T-helper 2 cell treated with Interferon-gamma antibody and Interleukin-4, amounts not matched to agents 5 μg/mL and 100 μg/mL, for 36 hours (primary cell): ENCODE data around the gene ZNF649.

Experiments
- DNase-seq: peaks from one replicate; pipeline ENCODE4 v3.0.0; 2021; ENCODE audit warnings: low spot score
- H3K27ac Mint-ChIP-seq: one replicate; pipeline ENCODE4 v1.8.0; 2021; ENCODE audit warnings: mild to moderate bottlenecking, mixed read lengths
- H3K27me3 Mint-ChIP-seq: one replicate; pipeline ENCODE4 v1.8.0; 2021; ENCODE audit warnings: low read depth, mixed read lengths
- H3K36me3 Mint-ChIP-seq: one replicate; pipeline ENCODE4 v1.8.0; 2021; ENCODE audit warnings: low read depth, mixed read lengths
- H3K4me1 Mint-ChIP-seq: one replicate; pipeline ENCODE4 v1.8.0; 2021; ENCODE audit warnings: low read depth, mixed read lengths
- H3K4me3 Mint-ChIP-seq: one replicate; pipeline ENCODE4 v1.8.0; 2022; ENCODE audit warnings: mild to moderate bottlenecking, moderate library complexity, mixed read lengths
- H3K9me3 Mint-ChIP-seq: one replicate; pipeline ENCODE4 v1.8.0; 2021; ENCODE audit warnings: mixed read lengths

The ZNF649 gene

DNA sequence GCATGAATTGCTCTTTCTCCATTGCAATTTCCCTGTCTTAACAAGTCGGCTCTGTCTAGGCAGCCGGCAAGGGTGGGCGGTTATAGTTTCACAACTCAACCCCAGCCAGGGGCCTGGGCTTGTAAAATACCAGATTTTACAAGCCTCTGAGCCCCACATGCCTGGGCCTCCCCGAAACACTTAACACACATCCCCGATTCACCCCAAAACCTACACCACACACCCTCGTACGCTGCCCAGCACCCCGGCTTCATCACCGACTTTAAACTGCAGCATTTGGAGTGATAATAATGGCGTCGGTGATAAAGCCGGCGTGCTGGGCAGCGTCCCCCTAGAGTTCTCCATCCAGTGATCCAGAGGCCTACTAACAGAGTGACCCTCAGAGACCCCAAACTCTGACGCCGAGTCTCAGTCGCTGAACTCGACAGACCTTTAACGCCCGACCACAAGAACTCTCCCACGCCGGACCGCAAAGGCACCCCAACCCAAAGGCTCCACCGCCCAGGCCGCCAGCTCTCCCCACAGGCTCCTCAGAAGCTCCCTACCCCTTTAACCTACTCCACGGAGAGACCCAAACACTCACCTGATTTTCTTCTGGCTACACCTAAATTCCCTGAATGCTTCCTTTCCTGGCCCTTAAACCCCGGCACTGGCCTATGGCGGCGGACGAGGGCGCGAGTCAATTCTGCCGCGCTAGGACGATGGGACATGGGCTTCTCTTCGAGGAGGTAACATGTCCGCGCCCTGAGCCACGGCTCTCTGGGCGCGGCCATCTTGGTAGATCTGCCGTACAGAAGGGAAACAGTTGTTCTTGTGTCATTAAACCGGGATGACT, at the start of gene ZNF649:
ZNF649 (minus strand) TSS at position 687 of the 835 bp plus-strand sequence. CDS start 4,910 bp downstream, outside the sequence.
- Mint-ChIP-seq H3K4me1 (peaks cover 10% of the 10 kb centered on the region), H3K9me3 (peaks cover 80% of the 10 kb centered on the region), H3K36me3 (peaks cover 50% of the 10 kb centered on the region), H3K27ac (peak within 1 kb of the TSS; percentile 97), H3K27me3 (no peaks in the 10 kb centered on the region), H3K4me3 (peak within 1 kb of the TSS; percentile 96)
- peak; percentile 78 for DNase-seq

DNA sequence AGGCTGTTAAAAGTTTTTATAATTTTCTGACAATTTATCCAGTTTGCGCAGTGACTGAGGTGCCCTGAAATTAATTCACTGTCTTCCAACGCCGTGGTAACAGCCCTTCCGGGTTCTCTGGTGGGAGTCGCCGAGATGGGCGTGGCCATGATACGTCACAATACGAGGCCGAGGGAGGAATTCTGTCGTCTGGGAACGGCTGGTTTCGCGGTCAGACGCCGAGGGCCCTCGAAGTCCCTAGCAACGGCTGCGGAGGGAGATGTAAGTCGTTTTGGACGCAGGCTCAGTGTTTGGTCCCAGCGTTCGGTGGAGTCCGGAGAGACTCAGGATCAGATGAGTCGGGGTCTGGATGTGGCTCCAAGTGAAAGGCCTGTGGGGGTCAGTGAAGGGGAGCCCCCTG, 44.2 kb upstream of the ZNF649 start:
- H3K4me1 Mint-ChIP-seq, result no peaks in the 10 kb centered on the region
- peaks cover 81% of the 10 kb centered on the region for H3K9me3 Mint-ChIP-seq
- H3K36me3 Mint-ChIP-seq, result peaks cover 27% of the 10 kb centered on the region
- no peaks in the 10 kb centered on the region for H3K27me3 Mint-ChIP-seq
- H3K27ac Mint-ChIP-seq, result no peak overlapping the region
- no peak for DNase-seq
- H3K4me3 Mint-ChIP-seq, result no peak overlapping the region

DNA sequence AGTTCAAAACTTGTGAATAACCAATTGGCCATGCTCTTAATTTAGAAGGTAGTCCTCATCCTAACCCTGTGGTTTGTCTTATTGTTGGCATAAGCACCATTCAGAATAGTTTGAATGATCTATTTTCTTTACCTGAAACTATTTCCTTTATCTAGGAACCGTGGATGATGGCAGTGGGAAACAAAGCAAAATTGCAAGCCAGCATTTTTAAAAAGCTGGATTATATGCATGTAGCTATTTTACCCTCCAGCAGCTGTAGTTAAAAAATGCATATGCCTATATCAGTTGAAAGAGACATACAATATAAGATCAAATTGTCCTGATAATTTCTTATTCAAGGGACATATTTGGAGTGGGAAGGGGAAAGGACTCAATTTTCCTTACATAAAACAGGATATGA, 41.8 kb upstream of the ZNF649 start:
- Mint-ChIP-seq H3K4me3 (no peak overlapping the region), H3K36me3 (peaks cover 50% of the 10 kb centered on the region), H3K27me3 (no peaks in the 10 kb centered on the region), H3K27ac (no peak overlapping the region), H3K9me3 (peaks cover 94% of the 10 kb centered on the region), H3K4me1 (no peaks in the 10 kb centered on the region)
- DNase-seq, result no peak

DNA sequence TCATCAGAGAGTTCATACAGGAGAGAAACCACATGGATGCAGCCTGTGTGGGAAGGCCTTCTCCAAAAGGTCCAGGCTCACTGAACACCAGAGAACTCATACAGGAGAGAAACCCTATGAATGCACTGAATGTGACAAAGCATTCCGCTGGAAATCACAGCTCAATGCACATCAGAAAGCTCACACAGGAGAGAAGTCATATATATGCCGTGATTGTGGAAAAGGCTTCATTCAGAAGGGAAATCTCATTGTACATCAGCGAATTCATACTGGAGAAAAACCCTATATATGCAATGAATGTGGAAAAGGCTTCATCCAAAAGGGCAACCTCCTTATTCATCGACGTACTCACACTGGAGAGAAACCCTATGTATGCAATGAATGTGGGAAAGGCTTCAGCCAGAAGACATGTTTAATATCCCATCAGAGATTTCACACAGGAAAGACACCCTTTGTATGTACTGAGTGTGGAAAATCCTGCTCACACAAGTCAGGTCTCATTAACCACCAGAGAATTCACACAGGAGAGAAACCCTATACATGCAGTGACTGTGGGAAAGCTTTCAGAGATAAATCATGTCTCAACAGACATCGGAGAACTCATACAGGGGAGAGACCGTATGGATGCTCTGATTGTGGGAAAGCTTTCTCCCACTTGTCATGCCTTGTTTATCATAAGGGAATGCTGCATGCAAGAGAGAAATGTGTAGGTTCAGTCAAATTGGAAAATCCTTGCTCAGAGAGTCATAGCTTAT, 40.2 kb upstream of the ZNF649 start:
- Mint-ChIP-seq H3K4me1 (no peaks in the 10 kb centered on the region), H3K27me3 (no peaks in the 10 kb centered on the region), H3K36me3 (peaks cover 65% of the 10 kb centered on the region), H3K4me3 (no peak overlapping the region), H3K9me3 (peaks cover 92% of the 10 kb centered on the region), H3K27ac (no peak overlapping the region)
- no peak for DNase-seq

DNA sequence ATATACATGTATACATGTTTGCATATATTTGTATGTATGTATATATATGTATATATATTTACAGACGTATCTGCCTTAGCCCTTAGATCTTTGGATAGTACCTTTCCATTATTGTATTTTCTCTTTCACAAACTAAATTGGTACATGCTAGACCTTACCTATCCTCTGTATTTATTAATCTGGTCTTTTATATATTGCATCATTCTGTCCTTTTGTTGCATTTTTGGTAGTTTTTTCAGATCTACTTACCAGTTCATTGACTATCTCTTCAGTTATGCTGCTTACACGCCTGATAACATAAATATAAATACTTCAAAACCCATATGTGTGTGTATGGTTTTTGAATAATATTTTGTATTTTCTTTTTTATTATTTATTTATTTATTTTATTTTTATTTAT, 34.1 kb upstream of the ZNF649 start:
- Mint-ChIP-seq H3K36me3 (peaks cover 92% of the 10 kb centered on the region), H3K27me3 (no peaks in the 10 kb centered on the region), H3K9me3 (peaks cover 77% of the 10 kb centered on the region), H3K4me3 (no peak overlapping the region), H3K27ac (no peak overlapping the region), H3K4me1 (no peaks in the 10 kb centered on the region)
- DNase-seq, result no peak

DNA sequence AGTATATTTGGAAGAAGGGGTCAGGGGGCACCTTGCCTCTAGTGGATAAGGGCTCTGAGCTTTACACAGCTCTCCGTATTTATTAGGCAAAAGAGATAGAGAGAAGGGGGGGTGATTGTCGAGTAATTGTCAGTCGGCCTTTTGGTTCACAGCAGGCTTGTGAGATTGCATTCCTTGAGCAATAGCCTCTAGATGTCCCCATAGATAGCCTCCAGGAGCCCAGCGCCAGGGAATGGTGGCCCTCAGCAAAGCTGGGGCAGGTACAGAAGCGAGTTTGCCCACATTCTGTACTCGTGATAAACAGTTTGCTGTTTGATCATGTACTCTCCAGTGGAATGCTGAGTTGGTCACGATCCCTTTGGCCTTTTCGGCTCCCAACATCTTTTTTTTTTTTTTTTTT, 27.1 kb upstream of the ZNF649 start:
- H3K4me3 Mint-ChIP-seq, result no peak overlapping the region
- no peak for DNase-seq
- no peaks in the 10 kb centered on the region for H3K27me3 Mint-ChIP-seq
- peaks cover 62% of the 10 kb centered on the region for H3K9me3 Mint-ChIP-seq
- H3K27ac Mint-ChIP-seq, result no peak overlapping the region
- H3K36me3 Mint-ChIP-seq, result peaks cover 75% of the 10 kb centered on the region
- H3K4me1 Mint-ChIP-seq, result peaks cover 7% of the 10 kb centered on the region

DNA sequence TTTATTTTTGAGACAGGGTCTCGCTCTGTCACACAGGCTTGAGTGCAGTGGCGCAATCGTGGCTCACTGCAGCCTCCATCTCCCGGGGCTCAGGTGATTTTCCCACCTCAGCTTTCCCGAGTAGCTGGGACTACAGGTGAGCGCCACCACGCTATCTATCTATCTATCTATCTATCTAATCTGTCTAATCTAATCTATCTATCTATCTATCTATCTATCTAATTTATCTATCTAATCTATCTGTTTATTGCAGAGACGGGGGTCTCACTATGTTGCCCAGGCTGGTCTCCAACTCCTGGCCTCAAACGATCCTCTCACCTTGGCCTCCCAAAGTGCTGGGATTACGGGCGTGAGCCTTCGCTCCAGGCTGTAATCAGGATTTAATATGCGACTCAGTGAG, 23.0 kb upstream of the ZNF649 start:
- H3K4me3 Mint-ChIP-seq, result peak overlapping the region; percentile 98
- H3K27ac Mint-ChIP-seq, result peak overlapping the region; percentile 94
- H3K9me3 Mint-ChIP-seq, result peaks cover 77% of the 10 kb centered on the region
- H3K4me1 Mint-ChIP-seq, result peaks cover 13% of the 10 kb centered on the region
- DNase-seq, result no peak
- H3K36me3 Mint-ChIP-seq, result peaks cover 44% of the 10 kb centered on the region
- H3K27me3 Mint-ChIP-seq, result no peaks in the 10 kb centered on the region

DNA sequence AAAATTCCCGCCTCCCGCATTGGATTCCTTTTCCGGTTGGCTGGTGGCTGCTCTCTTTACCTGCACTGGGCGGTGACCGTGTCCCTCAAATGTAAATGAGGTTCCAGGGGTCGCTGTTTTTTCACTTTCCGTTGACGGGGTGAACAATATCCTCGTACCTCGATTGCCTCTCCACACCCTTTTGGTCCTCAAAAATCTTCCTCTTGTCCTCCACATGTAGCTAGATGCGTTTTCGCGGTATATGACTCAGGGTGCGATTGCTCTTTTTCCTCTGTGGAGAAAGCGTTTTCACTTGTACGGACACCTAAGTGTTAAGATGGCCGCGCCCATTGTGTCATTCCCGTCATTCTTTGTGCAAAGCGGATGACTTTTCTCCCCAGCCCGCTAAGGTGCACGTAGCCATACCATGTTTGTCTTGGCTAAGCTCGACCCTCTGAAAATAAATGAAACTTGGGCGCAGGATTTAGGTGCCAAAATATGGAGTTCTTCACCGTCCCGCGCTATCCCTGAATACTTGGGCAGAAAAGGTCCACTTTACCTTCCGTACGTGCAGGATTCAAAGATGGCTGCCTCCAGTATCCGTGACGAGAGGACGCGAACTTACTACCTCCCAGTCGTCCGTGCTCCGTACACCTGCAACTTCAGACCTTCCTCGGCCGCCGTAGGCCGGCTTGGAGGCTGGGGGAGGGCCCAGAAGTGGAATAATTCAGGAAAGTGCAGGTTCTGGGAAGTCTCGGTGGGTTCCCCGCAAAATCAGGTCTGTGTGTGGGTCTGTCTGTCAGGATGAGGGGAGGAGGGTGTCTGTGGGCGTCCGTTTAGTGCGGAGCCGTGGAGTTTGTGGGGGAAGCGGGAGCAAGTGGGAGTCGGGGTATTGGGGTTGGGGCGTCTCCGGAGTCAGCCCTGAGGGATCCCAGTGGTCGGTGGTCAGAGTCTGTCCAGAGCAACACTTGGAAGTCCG, 22.2 kb upstream of the ZNF649 start, which contains the start of gene ZNF613:
ZNF613 (plus strand) TSS at position 689 of the 958 bp plus-strand sequence. CDS start 8,749 bp downstream, outside the sequence.
- Mint-ChIP-seq H3K9me3 (peaks cover 82% of the 10 kb centered on the region), H3K36me3 (peaks cover 43% of the 10 kb centered on the region), H3K27me3 (no peaks in the 10 kb centered on the region), H3K4me1 (peaks cover 13% of the 10 kb centered on the region), H3K27ac (peak within 1 kb of the TSS; percentile 94), H3K4me3 (peak within 1 kb of the TSS; percentile 98)
- peak; percentile 80 for DNase-seq

DNA sequence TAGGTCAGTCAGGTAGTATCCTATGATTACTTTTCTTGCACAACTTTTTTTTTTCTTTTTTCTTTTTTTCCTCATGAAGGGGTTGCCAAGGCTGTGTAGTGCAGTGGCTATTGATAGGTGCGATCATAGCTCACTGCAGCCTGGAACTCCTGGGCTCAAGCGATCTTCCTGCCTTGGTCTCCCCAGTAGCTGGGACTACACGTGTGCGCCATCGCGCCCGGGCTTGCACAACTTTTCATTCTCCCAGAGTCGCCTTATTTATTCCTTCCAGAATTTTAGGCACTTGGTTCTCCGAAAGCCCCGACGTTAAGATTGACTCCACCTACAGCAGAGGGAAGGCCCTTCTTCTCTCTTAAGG, 21.6 kb upstream of the ZNF649 start:
- Mint-ChIP-seq H3K27ac (peak overlapping the region; percentile 94), H3K4me1 (peaks cover 13% of the 10 kb centered on the region), H3K4me3 (peak overlapping the region; percentile 98), H3K27me3 (no peaks in the 10 kb centered on the region), H3K9me3 (peaks cover 82% of the 10 kb centered on the region), H3K36me3 (peaks cover 36% of the 10 kb centered on the region)
- no peak for DNase-seq

DNA sequence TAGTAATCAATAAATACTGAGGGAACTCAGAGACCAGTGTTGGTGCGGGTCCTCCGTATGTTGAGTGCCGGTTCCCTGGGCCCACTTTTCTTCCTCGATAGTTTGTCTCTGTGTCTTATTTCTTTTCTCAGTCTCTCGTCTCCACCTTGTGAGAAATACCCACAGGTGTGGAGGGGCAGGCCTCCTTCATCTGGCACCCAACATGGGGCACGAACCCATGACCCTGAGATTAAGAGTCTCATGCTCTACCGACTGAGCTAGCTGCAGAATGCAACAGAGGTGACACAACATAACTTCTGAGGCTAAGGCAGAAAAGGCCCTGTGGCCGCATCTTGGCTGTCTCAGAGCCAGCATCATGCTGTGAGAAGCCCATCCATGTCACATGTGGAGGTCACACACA, 17.1 kb upstream of the ZNF649 start:
- H3K27ac Mint-ChIP-seq, result no peak overlapping the region
- no peaks in the 10 kb centered on the region for H3K27me3 Mint-ChIP-seq
- no peak for DNase-seq
- peaks cover 7% of the 10 kb centered on the region for H3K36me3 Mint-ChIP-seq
- H3K4me3 Mint-ChIP-seq, result no peak overlapping the region
- peaks cover 85% of the 10 kb centered on the region for H3K9me3 Mint-ChIP-seq
- peaks cover 6% of the 10 kb centered on the region for H3K4me1 Mint-ChIP-seq

DNA sequence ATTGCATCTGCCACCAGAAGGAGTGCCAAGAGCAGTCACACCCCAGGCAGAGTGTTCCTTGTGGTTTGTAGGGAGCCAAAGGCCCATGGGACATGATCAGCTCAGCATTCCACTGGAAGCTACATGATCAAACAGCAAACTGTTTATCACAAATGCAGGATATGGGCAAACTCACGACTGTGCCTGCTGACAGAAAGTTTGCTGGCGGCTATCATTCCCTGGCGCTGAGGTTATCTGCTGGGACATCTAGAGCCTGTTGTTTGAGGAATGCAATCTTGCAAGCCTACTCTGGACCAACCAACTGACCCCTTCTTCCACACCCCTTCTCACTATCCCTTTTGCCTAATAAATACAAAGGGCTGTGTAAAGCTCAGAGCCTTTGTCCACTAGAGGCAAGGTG, 14.8 kb upstream of the ZNF649 start:
- peaks cover 85% of the 10 kb centered on the region for H3K9me3 Mint-ChIP-seq
- no peaks in the 10 kb centered on the region for H3K4me1 Mint-ChIP-seq
- DNase-seq, result no peak
- H3K27me3 Mint-ChIP-seq, result no peaks in the 10 kb centered on the region
- no peak overlapping the region for H3K4me3 Mint-ChIP-seq
- peaks cover 4% of the 10 kb centered on the region for H3K36me3 Mint-ChIP-seq
- no peak overlapping the region for H3K27ac Mint-ChIP-seq

DNA sequence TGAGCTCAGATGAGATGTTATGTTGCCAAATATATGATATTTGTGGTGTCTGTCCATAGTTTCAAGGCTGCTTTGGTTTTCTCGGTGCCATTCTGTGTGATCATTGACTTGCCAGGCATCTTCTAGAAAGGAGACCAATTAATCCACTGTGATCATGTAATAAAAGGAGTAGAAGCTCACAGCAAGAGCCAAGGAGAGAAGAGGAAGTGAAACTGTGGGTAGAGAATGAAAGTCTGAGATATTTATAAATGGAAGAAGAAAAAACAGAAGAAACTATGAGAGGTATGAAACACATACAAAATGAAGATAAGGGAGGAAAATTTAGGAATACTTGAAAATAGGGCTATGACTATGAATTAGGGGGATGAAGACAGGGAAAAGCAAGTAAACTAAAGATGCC, 11.3 kb upstream of the ZNF649 start:
- no peak for DNase-seq
- Mint-ChIP-seq H3K27me3 (no peaks in the 10 kb centered on the region), H3K4me3 (no peak overlapping the region), H3K36me3 (peaks cover 4% of the 10 kb centered on the region), H3K4me1 (no peaks in the 10 kb centered on the region), H3K9me3 (peaks cover 80% of the 10 kb centered on the region), H3K27ac (no peak overlapping the region)

DNA sequence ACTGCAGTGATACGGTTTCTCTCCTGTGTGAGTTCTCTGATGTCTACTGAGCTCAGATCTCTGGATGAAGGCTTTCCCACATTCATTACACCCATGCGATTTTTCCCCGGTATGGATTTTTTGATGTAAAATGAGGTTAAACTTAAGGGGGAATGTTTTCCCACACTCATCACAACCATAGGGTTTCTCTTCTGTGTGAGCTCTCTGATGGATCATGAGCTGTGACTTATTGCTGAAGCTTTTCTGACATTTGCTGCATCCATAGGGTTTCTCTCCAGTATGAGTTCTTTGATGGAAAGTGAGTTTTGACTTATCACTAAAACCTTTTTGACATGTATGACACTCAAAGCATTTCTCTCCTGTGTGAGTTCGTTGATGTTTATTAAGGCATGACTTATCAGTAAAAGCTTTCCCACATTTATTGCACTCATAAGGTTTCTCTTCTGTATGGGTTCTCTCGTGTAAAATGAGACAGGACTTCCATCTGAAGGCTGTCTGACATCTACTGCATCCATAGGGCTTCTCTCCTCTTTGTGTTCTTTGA, 10.6 kb upstream of the ZNF649 start:
- H3K36me3 Mint-ChIP-seq, result peaks cover 4% of the 10 kb centered on the region
- peaks cover 76% of the 10 kb centered on the region for H3K9me3 Mint-ChIP-seq

More for the DNA sequence above, 10.6 kb upstream of the ZNF649 start:
- DNase-seq, result no peak
- H3K4me1 Mint-ChIP-seq, result no peaks in the 10 kb centered on the region
- no peak overlapping the region for H3K27ac Mint-ChIP-seq
- no peaks in the 10 kb centered on the region for H3K27me3 Mint-ChIP-seq
- H3K4me3 Mint-ChIP-seq, result no peak overlapping the region
